ENCODE results near the gene DHRS1. TPM values are rescaled to one million over a fixed set of nuclear protein-coding genes. Genes with fewer than 3 reads are reported as not detected.

DHRS1 gene
- total and polyA plus RNA-seq, 2 experiments from 2014 or later: 15.0 to 15.4 TPM

- H4K20me1 ChIP-seq (replicated peaks; ENCODE audit: insufficient read depth): no peaks in the 10 kb centered on the region
- no peak within 1 kb of the TSS for H3K4me3 ChIP-seq
- TF ChIP-seq CTCF (conservative IDR thresholded peaks at IDR 0.05; ENCODE audit: low read depth in 2 of 2): no peak
- no peak for TF ChIP-seq EZH2phosphoT487 (IDR thresholded peaks at IDR 0.05; ENCODE audit: unreplicated experiment)
- TF ChIP-seq POLR2AphosphoS5 (IDR thresholded peaks at IDR 0.05; ENCODE audit: low read depth): no peak
- no peak for TF ChIP-seq ZNF462 (CRISPR knock-in tag; IDR thresholded peaks at IDR 0.05)
- no peak for TF ChIP-seq ETS1 (IDR thresholded peaks at IDR 0.05)
- TF ChIP-seq REST (IDR thresholded peaks at IDR 0.05; ENCODE audit: unreplicated experiment): no peak
- TF ChIP-seq STAT1 (IDR thresholded peaks at IDR 0.05; ENCODE audit: unreplicated experiment): no peak
- TF ChIP-seq EZH2 (IDR thresholded peaks at IDR 0.05; ENCODE audit: low read depth, unreplicated experiment): no peak
- no peaks in the 10 kb centered on the region for H3F3A ChIP-seq (replicated peaks; ENCODE audit: low read depth)
- no peak within 1 kb of the TSS for H3K4me2 ChIP-seq
- DNase-seq (ENCODE audit: low spot score) (peak; percentile 56), ATAC-seq (peak; percentile 72)
- no peak within 1 kb of the TSS for H2AFZ ChIP-seq
- no peaks in the 10 kb centered on the region for H3K27me3 ChIP-seq (ENCODE audit: insufficient read depth)
- H3K79me2 ChIP-seq (replicated peaks; ENCODE audit: insufficient read depth): no peaks in the 10 kb centered on the region
- Mint-ChIP-seq H3K4me3 (no peak within 1 kb of the TSS), H3K4me1 (peaks cover 7% of the 10 kb centered on the region), H3K9me3 (no peaks in the 10 kb centered on the region), H3K27me3 (ENCODE audit: insufficient read depth, low read depth, poor library complexity) (peaks cover 13% of the 10 kb centered on the region), H3K27ac (no peak within 1 kb of the TSS), H3K36me3 (ENCODE audit: low read depth) (peaks cover 6% of the 10 kb centered on the region; the same call in 2 of the 3 replicates)
- no peaks in the 10 kb centered on the region for H3K9me2 ChIP-seq (ENCODE audit: insufficient read depth)
- no peaks in the 10 kb centered on the region for H3K36me3 ChIP-seq (ENCODE audit: insufficient read depth)
- H3K27ac ChIP-seq (ENCODE audit: low read depth): no peak within 1 kb of the TSS
- no peaks in the 10 kb centered on the region for H3K4me1 ChIP-seq (ENCODE audit: insufficient read depth)
Observed at GRCh38 chr14:24262821-24263733, 36.5 kb downstream of the DHRS1 start, which contains the start of gene TGM1. TSS of gene TGM1 (minus strand) at chr14:24263177. CDS start at chr14:24262352, 825 bp downstream.

Data from GM23338 (cell line).